Measurements from ENCODE around the gene MRPL41. TPM values are rescaled to one million over a fixed set of nuclear protein-coding genes. Genes with fewer than 3 reads are reported as not detected.

The MRPL41 gene
- total RNA-seq, 2 donors from 2014 or later = 75.8 to 133 TPM

GRCh38 chr9:137579259-137579604, 27.6 kb downstream of the MRPL41 start:
- no peak for TF ChIP-seq POLR2AphosphoS5 (IDR thresholded peaks at IDR 0.05)
- no peak for TF ChIP-seq POLR2A (IDR thresholded peaks at IDR 0.05)
- TF ChIP-seq CTCF (IDR thresholded peaks at IDR 0.05) = no peak
- Histone ChIP-seq H3K4me1 (replicated peaks) (peaks cover 11% of the 10 kb centered on the region), H3K27me3 (replicated peaks; ENCODE audit: insufficient read depth) (no peaks in the 10 kb centered on the region), H3K27ac (peak overlapping the region; percentile 73 to 78), H3K4me3 (peak overlapping the region; percentile 81 to 90), H3K36me3 (peaks cover 0 to 5% of the 10 kb centered on the region in 2 donors), H3K9me3 (no peaks in the 10 kb centered on the region)
- whole genome bisulfite sequencing = 38% methylated on average over 18 of the region's 19 CpGs
- no peak for DNase-seq (ENCODE audit: low spot score)
- intact Hi-C loops (cut with DNase I) = no loop called here

DNA sequence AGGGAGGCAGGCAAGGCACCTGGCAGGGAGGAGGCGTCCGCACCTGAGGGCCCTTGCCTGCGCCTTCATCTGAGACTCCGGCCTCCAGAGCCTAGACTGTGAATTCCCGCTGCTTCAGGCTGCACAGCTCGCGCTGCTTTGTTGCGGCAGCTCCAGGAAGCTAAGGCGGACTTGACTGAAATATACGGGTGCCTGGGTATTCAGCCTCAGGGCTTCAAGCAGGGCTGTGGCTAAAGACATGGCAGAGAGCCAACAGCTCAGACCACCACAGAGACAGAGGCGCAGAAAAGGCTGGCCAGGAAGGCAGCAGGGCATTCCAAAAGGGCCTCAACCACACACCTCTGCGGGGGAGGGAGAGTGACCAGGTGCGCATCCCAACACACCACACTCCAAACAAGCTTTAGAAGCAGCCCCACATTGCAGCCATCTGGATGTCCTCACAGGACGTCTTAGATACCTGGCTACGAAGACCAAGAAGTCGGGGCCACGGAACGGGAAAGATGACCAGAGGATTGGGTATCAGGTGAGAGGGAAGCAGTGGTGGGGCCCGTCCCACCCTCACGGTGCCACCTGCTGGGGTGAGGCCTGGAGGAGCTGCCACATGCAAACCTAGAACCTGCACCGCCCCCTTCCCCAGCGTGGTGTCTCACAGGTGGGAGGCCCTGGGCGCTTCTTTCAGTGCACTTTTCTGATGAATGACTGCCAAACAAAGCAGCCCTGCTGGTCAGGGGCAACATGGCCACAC, 28.7 kb downstream of the MRPL41 start:
- no peak for TF ChIP-seq CTCF (IDR thresholded peaks at IDR 0.05)
- no peak for TF ChIP-seq POLR2AphosphoS5 (IDR thresholded peaks at IDR 0.05)
- TF ChIP-seq POLR2A (IDR thresholded peaks at IDR 0.05) = no peak
- H3K27me3 ChIP-seq (replicated peaks; ENCODE audit: insufficient read depth) = no peaks in the 10 kb centered on the region
- intact Hi-C loops (cut with DNase I) = no loop called here
- no peaks in the 10 kb centered on the region for H3K9me3 ChIP-seq
- WGBS = 82% methylated on average over 23 of the region's 23 CpGs
- H3K4me1 ChIP-seq (replicated peaks) = peaks cover 11% of the 10 kb centered on the region
- no peak for DNase-seq (ENCODE audit: low spot score)
- peaks cover 0 to 5% of the 10 kb centered on the region in 2 donors for H3K36me3 ChIP-seq
- H3K4me3 ChIP-seq = no peak overlapping the region
- no peak overlapping the region for H3K27ac ChIP-seq

DNA sequence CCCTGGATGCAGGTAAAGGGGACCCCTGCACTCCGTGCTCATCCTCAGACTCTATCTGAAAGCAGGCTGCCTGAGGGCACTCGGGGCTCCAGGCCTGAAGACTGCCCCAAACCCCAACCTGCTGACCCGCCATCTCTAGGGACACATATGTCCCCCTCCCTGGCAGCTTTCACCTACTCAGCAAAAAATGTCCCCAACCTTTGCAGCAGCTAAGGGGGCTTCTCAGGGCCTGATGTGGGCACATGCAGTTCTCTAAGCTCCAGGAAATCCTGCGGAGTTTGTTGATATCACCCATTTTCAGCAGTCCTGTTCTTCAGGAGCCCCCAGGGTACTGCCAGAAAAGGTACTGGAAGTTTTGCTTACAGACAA, 29.3 kb downstream of the MRPL41 start:
- intact Hi-C loops (cut with DNase I) = no loop called here
- 94% methylated on average over 4 of the region's 4 CpGs for WGBS
- Histone ChIP-seq H3K27me3 (replicated peaks; ENCODE audit: insufficient read depth) (no peaks in the 10 kb centered on the region), H3K4me1 (replicated peaks) (peaks cover 11% of the 10 kb centered on the region), H3K4me3 (no peak overlapping the region), H3K27ac (no peak overlapping the region), H3K36me3 (peaks cover 0 to 5% of the 10 kb centered on the region in 2 donors), H3K9me3 (no peaks in the 10 kb centered on the region)
- TF ChIP-seq CTCF (IDR thresholded peaks at IDR 0.05) (no peak), POLR2A (IDR thresholded peaks at IDR 0.05) (no peak), POLR2AphosphoS5 (IDR thresholded peaks at IDR 0.05) (no peak)
- DNase-seq (ENCODE audit: low spot score) = no peak

DNA sequence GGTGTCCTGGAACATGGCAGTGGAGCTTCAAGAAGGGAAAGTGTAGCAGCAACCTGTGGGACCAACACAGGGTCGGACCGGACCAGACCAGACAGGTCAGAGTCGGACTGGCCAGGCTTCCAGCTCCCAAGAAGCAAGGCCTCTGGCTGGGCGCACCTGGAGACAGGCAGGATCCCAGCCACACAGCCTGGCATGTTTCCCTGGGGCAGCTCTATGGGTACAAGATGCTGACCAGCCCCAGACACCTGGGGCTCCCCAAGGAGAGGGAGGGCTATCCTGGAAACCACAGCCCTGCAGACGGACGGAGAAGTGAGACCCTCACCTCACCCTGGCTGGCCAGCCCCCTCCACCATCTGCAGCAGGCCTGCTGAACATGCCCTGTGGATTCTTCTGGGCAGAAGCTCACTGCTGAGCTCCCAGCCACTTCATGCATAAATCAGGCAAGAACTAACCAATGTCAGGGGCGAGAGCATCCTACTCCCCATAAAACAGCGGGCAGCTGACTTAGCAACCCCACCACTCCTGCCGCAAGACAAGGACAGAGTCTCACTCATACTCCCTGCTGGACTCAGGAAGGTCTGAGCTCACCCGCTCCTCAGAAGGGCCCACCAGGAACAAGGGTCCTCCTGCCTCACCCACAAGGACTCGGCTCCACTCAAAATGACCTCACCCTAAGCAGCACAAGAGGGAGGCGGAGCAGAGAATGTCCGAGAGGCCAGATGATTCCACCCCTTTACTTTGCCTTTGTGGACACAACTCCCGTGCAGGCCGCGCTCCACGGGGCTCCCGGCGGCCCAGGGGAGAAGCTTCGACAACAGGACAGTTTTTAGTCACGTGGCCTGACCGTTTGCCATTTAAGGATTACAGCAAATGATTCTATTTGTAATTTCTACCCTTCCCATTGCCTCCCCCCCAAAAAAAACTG, 29.9 kb downstream of the MRPL41 start:
- WGBS = 90% methylated on average over 20 of the region's 22 CpGs
- Histone ChIP-seq H3K4me3 (no peak overlapping the region), H3K9me3 (no peaks in the 10 kb centered on the region), H3K4me1 (replicated peaks) (peaks cover 11% of the 10 kb centered on the region), H3K27ac (no peak overlapping the region), H3K27me3 (replicated peaks; ENCODE audit: insufficient read depth) (no peaks in the 10 kb centered on the region), H3K36me3 (peaks cover 2 to 5% of the 10 kb centered on the region in 2 donors)
- TF ChIP-seq POLR2A (IDR thresholded peaks at IDR 0.05) (no peak), POLR2AphosphoS5 (IDR thresholded peaks at IDR 0.05) (no peak), CTCF (IDR thresholded peaks at IDR 0.05) (no peak)
- intact Hi-C loops (cut with DNase I) = no loop called here
- DNase-seq (ENCODE audit: low spot score) = no peak
